MM.1S (cell line): ENCODE data around the gene OSCP1.

ENCODE experiments used
- DNase-seq: peaks from one replicate; pipeline ENCODE4 v3.0.0-alpha.2; 2015
- H2AFZ ChIP-seq: fragments of 300-600 bp; sonication (generic); 2 replicates; pipeline ENCODE4 v1.6.0; 2016; ENCODE audit warnings: antibody characterized with exemption, low read length
- H3F3A ChIP-seq: fragments of 300-600 bp; sonication (generic); 2 replicates; pipeline ENCODE4 v1.6.1; 2016; ENCODE audit warnings: mild to moderate bottlenecking, antibody characterized with exemption, low read length, moderate library complexity, mixed read lengths; ENCODE audit not compliant: insufficient read depth
- H3K27ac ChIP-seq: fragments of 300-600 bp; sonication (generic); 2 replicates; pipeline ENCODE4 v1.5.1; 2016; ENCODE audit warnings: mild to moderate bottlenecking, low read length
- H3K27me3 ChIP-seq: fragments of 300-600 bp; sonication (generic); replicated peaks from 2 replicates; pipeline ENCODE4 v1.6.0; 2016; ENCODE audit warnings: low read length; ENCODE audit not compliant: insufficient read depth
- H3K36me3 ChIP-seq: fragments of 300-600 bp; sonication (generic); replicated peaks from 2 replicates; pipeline ENCODE4 v1.6.1; 2016; ENCODE audit warnings: mild to moderate bottlenecking, low read length, mixed read lengths; ENCODE audit not compliant: insufficient read depth
- H3K4me1 ChIP-seq: fragments of 300-600 bp; sonication (generic); 2 replicates; pipeline ENCODE4 v1.6.1; 2016; ENCODE audit warnings: low read length, mixed read lengths
- H3K4me2 ChIP-seq: fragments of 300-600 bp; sonication (generic); 2 replicates; pipeline ENCODE4 v1.6.0; 2016; ENCODE audit warnings: low read depth, low read length
- H3K4me3 ChIP-seq: fragments of 300-600 bp; sonication (generic); 2 replicates; pipeline ENCODE4 v1.5.1; 2016; ENCODE audit warnings: low read length, mixed read lengths
- H3K79me2 ChIP-seq: fragments of 300-600 bp; sonication (generic); 2 replicates; pipeline ENCODE4 v1.6.1; 2016; ENCODE audit warnings: mixed run types, low read length, mixed read lengths
- H3K9ac ChIP-seq: fragments of 300-600 bp; sonication (generic); 2 replicates; pipeline ENCODE4 v1.6.1; 2016; ENCODE audit warnings: low read length, mixed read lengths
- H3K9me2 ChIP-seq: fragments of 300-600 bp; sonication (generic); replicated peaks from 2 replicates; pipeline ENCODE4 v1.6.1; 2016; ENCODE audit warnings: mild to moderate bottlenecking, low read length, mixed read lengths; ENCODE audit not compliant: insufficient read depth
- H3K9me3 ChIP-seq: fragments of 300-600 bp; sonication (generic); replicated peaks from 2 replicates; pipeline ENCODE4 v1.6.1; 2016; ENCODE audit warnings: mild to moderate bottlenecking, low read length, mixed read lengths; ENCODE audit not compliant: insufficient read depth
- H4K20me1 ChIP-seq: fragments of 300-600 bp; sonication (generic); 2 replicates; pipeline ENCODE4 v1.6.1; 2016; ENCODE audit warnings: mild to moderate bottlenecking, low read length, moderate library complexity, mixed read lengths; ENCODE audit not compliant: insufficient read depth
- CTCF ChIP-seq: fragments of 300-600 bp; sonication (generic); IDR thresholded peaks from 2 replicates; pipeline ENCODE4 v1.5.1; 2016; ENCODE audit warnings: antibody characterized with exemption, low read length, mixed read lengths
- EZH2 ChIP-seq: fragments of 300-600 bp; sonication (generic); optimal IDR thresholded peaks from 2 replicates; pipeline ENCODE3; 2017; ENCODE audit warnings: low read depth, mild to moderate bottlenecking, antibody characterized with exemption, low read length, mixed read lengths
- EZH2phosphoT487 ChIP-seq: fragments of 300-600 bp; sonication (generic); IDR thresholded peaks from 2 replicates; pipeline ENCODE4 v1.6.1; 2018; ENCODE audit warnings: antibody characterized with exemption, low read length

The OSCP1 gene

GRCh38 chr1:36372617-36373016 lies 77.6 kb downstream of the OSCP1 start:
- Histone ChIP-seq H3K4me1 (peaks cover 34% of the 10 kb centered on the region), H3K27me3 (no peaks in the 10 kb centered on the region), H3K9me3 (no peaks in the 10 kb centered on the region), H3K27ac (no peak overlapping the region), H4K20me1 (no peaks in the 10 kb centered on the region), H3K9ac (no peak overlapping the region), H3F3A (peaks cover 17% of the 10 kb centered on the region), H3K36me3 (no peaks in the 10 kb centered on the region), H3K4me3 (no peak overlapping the region), H3K4me2 (no peak overlapping the region), H2AFZ (no peak overlapping the region), H3K79me2 (peaks cover 63% of the 10 kb centered on the region), H3K9me2 (no peaks in the 10 kb centered on the region)
- no peak for DNase-seq
- no peak for TF ChIP-seq EZH2phosphoT487
- TF ChIP-seq EZH2 = no peak
- TF ChIP-seq CTCF = no peak

GRCh38 chr1:36369061-36369861 lies 81.0 kb downstream of the OSCP1 start:
- TF ChIP-seq CTCF (peak; percentile 91), EZH2phosphoT487 (no peak)
- H3K79me2 ChIP-seq = peaks cover 54% of the 10 kb centered on the region
- H3K27ac ChIP-seq = no peak overlapping the region
- H3K36me3 ChIP-seq = no peaks in the 10 kb centered on the region
- no peaks in the 10 kb centered on the region for H3K9me3 ChIP-seq
- no peak overlapping the region for H3K4me2 ChIP-seq
- no peaks in the 10 kb centered on the region for H4K20me1 ChIP-seq
- H2AFZ ChIP-seq = no peak overlapping the region
- H3K27me3 ChIP-seq = no peaks in the 10 kb centered on the region
- no peaks in the 10 kb centered on the region for H3K9me2 ChIP-seq
- H3K9ac ChIP-seq = no peak overlapping the region
- H3K4me3 ChIP-seq = no peak overlapping the region
- peak; percentile 62 for DNase-seq
- H3K4me1 ChIP-seq = peaks cover 25% of the 10 kb centered on the region
- H3F3A ChIP-seq = peaks cover 8% of the 10 kb centered on the region
